HCT116 (cell line): ENCODE results near the gene WSB2. TPM values are rescaled to one million over a fixed set of nuclear protein-coding genes. Genes with fewer than 3 reads are reported as not detected.

Experiments used
- ATAC-seq: fragments of 200-7000 bp; cut with Tn5 transposase; 2 replicates; pipeline ENCODE4 v1.9.1; 2020; ENCODE audit warnings: mild to moderate bottlenecking, moderate library complexity
- BruUV-seq: library from RNA; stranded (reverse); fragments of 400-500 nt; replicated peaks from 2 replicates; lab custom pipeline; 2021; lab: Mats Ljungman, UMichigan
- CTCF ChIA-PET: fragments of 300-600 bp; sonication (Branson Sonifier 250); formaldehyde crosslinking; loops from one replicate; lab custom pipeline; 2021; ENCODE audit warnings: antibody characterized with exemption; lab: Charles Lee
- POLR2A ChIA-PET: fragments of 300-600, 350-600 bp; sonication (Branson Sonifier 250); formaldehyde crosslinking; loops from one replicate; lab custom pipeline; 2021; ENCODE audit warnings: antibody characterized with exemption; lab: Charles Lee
- RAD21 ChIA-PET, 2 experiments: fragments of 300-600 bp; sonication (Branson Sonifier 250); formaldehyde crosslinking; loops; one replicate each; lab custom pipeline; 2023; ENCODE audit warnings: low total read pairs in 2 of 2; ENCODE audit not compliant: uncharacterized antibody in 2 of 2, unreplicated experiment in 2 of 2, low non-redundant PET in 1 of 2; lab: Charles Lee
- DNase-seq: peaks from one replicate; pipeline ENCODE4 v3.0.0-alpha.2; 2010; ENCODE audit warnings: low read depth, low spot score
- H2AFZ ChIP-seq: fragments of 200-600 bp; shearing (Covaris generic), sonication (generic); 2 replicates; pipeline ENCODE4 v1.6.1; 2017; ENCODE audit warnings: low read depth, mixed run types, mixed read lengths, antibody characterized with exemption, low read length; ENCODE audit not compliant: poor library complexity, severe bottlenecking
- H3K27ac ChIP-seq: 2 replicates; pipeline ENCODE4 v1.5.1; 2012; ENCODE audit warnings: low read depth, low read length
- H3K27me3 ChIP-seq: fragments of 200-600 bp; sonication (generic); 2 replicates; pipeline ENCODE4 v1.6.1; 2016; ENCODE audit warnings: mixed run types, low read length, mixed read lengths; ENCODE audit not compliant: insufficient read depth
- H3K36me3 ChIP-seq, 2 experiments: fragments of 200-500 bp in 1 of 2; fragments of 200-600 bp in 1 of 2; sonication (Bioruptor generic) in 1 of 2; sonication (generic) in 1 of 2; 2 replicates each; pipeline versions ENCODE4 v1.5.1 to v1.6.1; 2014 to 2016; ENCODE audit warnings: low read length in 2 of 2, inconsistent platforms in 1 of 2, mixed read lengths in 1 of 2, mixed run types in 1 of 2; ENCODE audit not compliant: insufficient read depth in 2 of 2, control insufficient read depth in 1 of 2
- H3K4me1 ChIP-seq, 2 experiments: fragments of 200-600 bp in 1 of 2; sonication (generic) in 1 of 2; 2 replicates each; pipeline versions ENCODE4 v1.5.1 to v1.6.1; 2012 to 2017; ENCODE audit warnings: low read length in 2 of 2, inconsistent platforms in 1 of 2, mild to moderate bottlenecking in 1 of 2, mixed read lengths in 1 of 2, mixed run types in 1 of 2, moderate library complexity in 1 of 2; ENCODE audit not compliant: insufficient read depth in 2 of 2, control insufficient read depth in 1 of 2
- H3K4me2 ChIP-seq: fragments of 200-600 bp; sonication (generic); 2 replicates; pipeline ENCODE4 v1.6.1; 2017; ENCODE audit warnings: mixed run types, low read length, mixed read lengths
- H3K4me3 ChIP-seq, 2 experiments: fragments of 200-600 bp in 1 of 2; sonication (generic) in 1 of 2; replicated peaks in 1 of 2; 2 replicates each; pipeline ENCODE4 v1.5.1; 2011 to 2016; ENCODE audit warnings: low read length in 2 of 2, control low read depth in 1 of 2, low read depth in 1 of 2, mild to moderate bottlenecking in 1 of 2, mixed read lengths in 1 of 2, mixed run types in 1 of 2
- H3K79me2 ChIP-seq: fragments of 200-600 bp; sonication (generic); 2 replicates; pipeline ENCODE4 v1.6.1; 2017; ENCODE audit warnings: mild to moderate bottlenecking, mixed run types, low read length, moderate library complexity, mixed read lengths; ENCODE audit not compliant: insufficient read depth
- H3K9ac ChIP-seq: fragments of 200-600 bp; sonication (generic); 2 replicates; pipeline ENCODE4 v1.6.1; 2016; ENCODE audit warnings: low read length, mixed read lengths
- H3K9me2 ChIP-seq: fragments of 200-600 bp; sonication (generic), shearing (Covaris generic); 2 replicates; pipeline ENCODE4 v1.6.1; 2017; ENCODE audit warnings: mixed run types, mild to moderate bottlenecking, moderate library complexity; ENCODE audit not compliant: insufficient read depth
- H3K9me3 ChIP-seq, 2 experiments: fragments of 200-500 bp in 1 of 2; fragments of 200-600 bp in 1 of 2; sonication (Bioruptor generic) in 1 of 2; sonication (generic) in 1 of 2; 2 replicates each; pipeline ENCODE4 v1.6.1; 2014 to 2017; ENCODE audit warnings: low read length in 2 of 2, mixed read lengths in 2 of 2, inconsistent platforms in 1 of 2, low read depth in 1 of 2, mild to moderate bottlenecking in 1 of 2, mixed run types in 1 of 2, moderate library complexity in 1 of 2; ENCODE audit not compliant: control insufficient read depth in 1 of 2, insufficient read depth in 1 of 2
- H4K20me1 ChIP-seq: fragments of 200-600 bp; sonication (generic), shearing (Covaris generic); 2 replicates; pipeline ENCODE4 v1.6.1; 2017; ENCODE audit warnings: mixed run types, mild to moderate bottlenecking, moderate library complexity; ENCODE audit not compliant: insufficient read depth
- CEBPB ChIP-seq: IDR thresholded peaks from 2 replicates; pipeline ENCODE4 v1.6.1; 2012; ENCODE audit warnings: low read depth
- ELF1 ChIP-seq: IDR thresholded peaks from 2 replicates; pipeline ENCODE4 v1.6.1; 2012; ENCODE audit warnings: low read depth, borderline replicate concordance
- EZH2phosphoT487 ChIP-seq: fragments of 200-600 bp; IDR thresholded peaks from 2 replicates; pipeline ENCODE4 v1.6.1; 2018; ENCODE audit warnings: antibody characterized with exemption, borderline replicate concordance
- FOSL1 ChIP-seq: IDR thresholded peaks from 2 replicates; pipeline ENCODE4 v1.6.1; 2012; ENCODE audit warnings: low read depth
- JUND ChIP-seq: IDR thresholded peaks from 2 replicates; pipeline ENCODE4 v1.6.1; 2012
- POLR2A ChIP-seq: IDR thresholded peaks from 2 replicates; pipeline ENCODE4 v1.7.0; 2011; ENCODE audit warnings: borderline replicate concordance; ENCODE audit not compliant: insufficient read depth, insufficient read length; ENCODE audit errors: extremely low read depth
- TCF7L2 ChIP-seq: IDR thresholded peaks from 2 replicates; pipeline ENCODE4 v1.7.0; 2011; ENCODE audit warnings: borderline replicate concordance, inconsistent platforms; ENCODE audit not compliant: insufficient read depth, insufficient read length; ENCODE audit errors: extremely low read depth
- intact Hi-C: fragments of 100-400 bp; cut with micrococcal nuclease; formaldehyde crosslinking; loops from 2 replicates; pipeline ENCODE4 v1.10.0; 2022
- total RNA-seq: library from RNA; stranded (reverse); gene quantifications from one replicate; pipeline ENCODE4 v1.2.1, GENCODE V29; 2021; ENCODE audit not compliant: unreplicated experiment
- TF ChIP-seq, protein P1 (sequence below): IDR thresholded peaks from 2 replicates; pipeline ENCODE4 v1.6.1; 2012

Gene WSB2
- total RNA-seq, 1 experiment from 2014 or later = 97.0 TPM

DNA sequence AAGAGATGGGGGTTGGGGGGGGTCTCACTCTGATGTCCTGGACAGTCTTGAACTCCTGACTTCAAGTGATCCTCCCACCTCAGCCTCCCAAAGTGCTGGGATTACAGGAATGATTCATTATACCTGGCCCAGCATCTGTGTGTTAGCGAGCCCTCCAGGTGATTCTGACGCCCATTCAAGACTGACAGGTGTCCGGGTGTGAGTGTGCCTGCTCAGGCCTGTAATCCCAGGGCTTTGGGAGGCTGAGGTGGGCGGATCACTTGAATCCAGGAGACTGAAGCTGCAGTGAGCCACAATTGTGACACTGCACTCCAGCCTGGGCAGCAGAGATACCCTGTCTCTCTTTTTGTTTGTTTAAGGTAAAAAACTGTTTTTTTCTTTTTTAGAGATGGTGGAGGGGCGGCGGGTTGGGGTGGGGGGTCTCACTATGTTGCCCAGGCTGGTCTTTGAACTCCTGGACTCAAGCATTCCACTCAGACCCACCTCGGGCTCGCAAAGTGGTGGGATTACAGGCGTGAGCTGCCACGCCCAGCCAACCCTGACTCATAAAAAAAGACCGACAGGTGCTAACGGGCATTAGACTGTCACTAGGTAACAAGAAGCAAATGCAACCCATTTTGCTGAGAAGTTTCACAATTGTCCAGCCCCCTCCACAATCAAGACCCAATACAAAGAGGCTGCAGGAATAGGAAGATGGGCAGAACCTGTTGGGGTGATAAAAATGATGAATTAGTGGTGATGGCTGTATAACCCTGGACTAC is 38.1 kb upstream of the WSB2 start:
- Histone ChIP-seq H3K9me3 (no peaks in the 10 kb centered on the region), H3K79me2 (no peaks in the 10 kb centered on the region), H3K27ac (no peak overlapping the region), H3K4me3 (no peak overlapping the region), H3K4me2 (peak overlapping the region; percentile 50), H3K4me1 (peaks cover 31 to 38% of the 10 kb centered on the region in 2 experiments), H3K36me3 (peaks cover 0 to 3% of the 10 kb centered on the region in 2 experiments; a peak in 1 of 4 replicates), H4K20me1 (no peaks in the 10 kb centered on the region), H3K27me3 (no peaks in the 10 kb centered on the region), H3K9me2 (no peaks in the 10 kb centered on the region), H3K9ac (no peak overlapping the region), H2AFZ (no peak overlapping the region)
- no peak for DNase-seq
- ChIA-PET CTCF (no interaction called here), RAD21 (no interaction called here), POLR2A (no interaction called here)
- intact Hi-C loops = no loop called here
- BruUV-seq = no TSS peak
- peak; percentile 13 for TF ChIP-seq TCF7L2
- TF ChIP-seq, protein P1, sequence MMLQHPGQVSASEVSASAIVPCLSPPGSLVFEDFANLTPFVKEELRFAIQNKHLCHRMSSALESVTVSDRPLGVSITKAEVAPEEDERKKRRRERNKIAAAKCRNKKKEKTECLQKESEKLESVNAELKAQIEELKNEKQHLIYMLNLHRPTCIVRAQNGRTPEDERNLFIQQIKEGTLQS = no peak
- TF ChIP-seq JUND = 0 out of 2 replicates have a peak, but pooled peaks have one; percentile 18
- TF ChIP-seq CEBPB = 0 out of 2 replicates have a peak, but pooled peaks have one; percentile 20
- TF ChIP-seq FOSL1 = peak; percentile 10; the same call in 1 of the 2 replicates
- ATAC-seq = no peak

DNA sequence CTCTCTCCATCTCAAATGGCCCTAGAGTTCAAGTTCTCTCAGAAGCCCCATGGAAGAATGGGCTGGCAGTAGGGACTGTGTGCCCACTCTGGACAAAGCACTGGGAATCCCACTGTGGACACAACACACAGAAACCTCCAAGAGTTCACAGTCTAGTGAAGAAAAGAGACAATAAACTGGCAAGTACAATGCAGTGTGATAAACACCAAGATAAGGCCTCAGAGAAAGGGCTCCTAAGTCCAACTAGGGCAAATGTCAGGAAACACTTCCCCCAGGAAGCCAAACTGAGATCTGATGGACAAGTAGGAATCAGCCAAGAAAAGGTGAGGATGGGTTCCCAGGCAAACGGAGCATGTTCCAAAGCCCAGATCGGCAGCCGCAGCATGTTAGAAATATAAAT is 37.4 kb upstream of the WSB2 start:
- Histone ChIP-seq H2AFZ (no peak overlapping the region), H3K9me2 (no peaks in the 10 kb centered on the region), H3K4me2 (peak overlapping the region; percentile 50; the same call in 1 of the 2 replicates), H4K20me1 (no peaks in the 10 kb centered on the region), H3K4me1 (peaks cover 31 to 38% of the 10 kb centered on the region in 2 experiments), H3K36me3 (peaks cover 0 to 3% of the 10 kb centered on the region in 2 experiments; a peak in 1 of 4 replicates), H3K79me2 (no peaks in the 10 kb centered on the region), H3K9ac (no peak overlapping the region), H3K27me3 (no peaks in the 10 kb centered on the region), H3K27ac (no peak overlapping the region), H3K4me3 (no peak overlapping the region), H3K9me3 (no peaks in the 10 kb centered on the region)
- no TSS peak for BruUV-seq
- DNase-seq (no peak), ATAC-seq (no peak)
- intact Hi-C loops = no loop called here
- CTCF ChIA-PET = no interaction called here
- POLR2A ChIA-PET = interaction anchor here (0.5 kb wide), 1 partner anchor 1822 kb away, joined by 4 read pairs; no protein-coding TSS in a partner anchor
- RAD21 ChIA-PET = no interaction called here
- no peak for TF ChIP-seq ELF1
- no peak for TF ChIP-seq POLR2A
- no peak for TF ChIP-seq CEBPB
- TF ChIP-seq EZH2phosphoT487 = no peak
